GM11168 (cell line): ENCODE results near the gene PHPT1.
"Not testable (repeated sequence)": the region's sequence is repeated elsewhere in the genome, so short reads cannot be mapped to it uniquely, and the experiment has no call there.

Experiments used
- in situ Hi-C: fragments of 300-500 bp; cut with MboI; formaldehyde crosslinking; loops from one replicate; pipeline ENCODE4 v1.12.0; 2022; ENCODE audit warnings: low sequenced_read_pairs; ENCODE audit not compliant: unreplicated experiment

The PHPT1 gene

GRCh38 chr9:136835932-136836904 is 13.0 kb upstream of the PHPT1 start:
- in situ Hi-C loops = no loop called here

- in situ Hi-C loops = no loop called here
Measured at GRCh38 chr9:136837146-136837855, 11.9 kb upstream of the PHPT1 start.

DNA sequence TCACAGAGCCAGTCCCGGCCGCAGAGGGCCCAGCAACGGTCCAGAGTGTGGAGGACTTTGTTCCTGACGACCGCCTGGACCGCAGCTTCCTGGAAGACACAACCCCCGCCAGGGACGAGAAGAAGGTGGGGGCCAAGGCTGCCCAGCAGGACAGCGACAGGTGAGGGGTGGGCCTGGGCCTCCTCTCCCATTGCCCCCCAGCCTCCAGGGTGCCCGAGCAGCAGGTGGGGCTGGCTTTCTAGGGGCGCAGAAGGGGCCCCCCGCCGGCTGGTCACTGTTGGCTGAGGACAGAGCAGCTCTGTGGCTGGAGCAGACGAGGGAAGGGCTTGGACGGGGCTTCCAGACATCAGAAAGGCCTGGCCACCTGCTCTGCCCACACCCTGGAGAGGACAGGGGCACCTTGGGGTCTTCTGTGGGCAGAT is 11.3 kb upstream of the PHPT1 start:
- in situ Hi-C loops = not testable (repeated sequence)

- in situ Hi-C loops = no loop called here
Measured at GRCh38 chr9:136838314-136839228, 10.6 kb upstream of the PHPT1 start.

DNA sequence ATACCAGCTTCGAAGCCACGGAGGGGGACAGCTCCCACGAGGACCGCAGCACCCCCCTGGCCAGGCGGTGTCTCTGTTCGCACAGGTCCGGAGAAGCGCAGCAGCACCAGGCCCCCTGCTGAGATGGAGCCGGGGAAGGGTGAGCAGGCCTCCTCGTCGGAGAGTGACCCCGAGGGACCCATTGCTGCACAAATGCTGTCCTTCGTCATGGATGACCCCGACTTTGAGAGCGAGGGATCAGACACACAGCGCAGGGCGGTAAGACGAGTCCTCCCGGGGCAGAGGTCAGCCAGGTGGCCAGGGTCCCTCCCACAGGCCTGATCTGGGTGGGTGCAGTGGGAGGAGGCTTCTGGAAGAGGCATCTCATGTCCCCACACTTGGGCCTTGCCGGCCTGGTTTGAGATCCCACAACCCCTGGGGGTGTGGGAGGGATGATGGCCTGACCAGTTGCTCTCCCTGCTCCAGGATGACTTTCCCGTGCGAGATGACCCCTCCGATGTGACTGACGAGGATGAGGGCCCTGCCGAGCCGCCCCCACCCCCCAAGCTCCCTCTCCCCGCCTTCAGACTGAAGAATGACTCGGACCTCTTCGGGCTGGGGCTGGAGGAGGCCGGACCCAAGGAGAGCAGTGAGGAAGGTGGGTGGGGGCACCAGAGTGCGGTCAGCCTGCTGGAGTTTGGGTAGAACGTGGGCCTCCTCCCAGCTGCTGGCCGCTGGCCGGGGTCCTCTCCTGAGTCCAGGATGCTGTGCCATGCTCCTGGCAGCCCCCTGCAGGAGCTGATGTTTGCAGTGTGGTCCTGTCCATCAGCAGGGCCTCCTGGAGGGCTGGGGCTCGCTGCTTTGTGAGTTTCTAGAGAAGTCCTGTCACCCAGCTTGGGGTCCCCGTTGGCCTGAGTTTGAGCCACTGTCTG is 9.7 kb upstream of the PHPT1 start:
- in situ Hi-C loops = no loop called here

- in situ Hi-C loops = no loop called here
Measured at GRCh38 chr9:136840140-136840876, 8.9 kb upstream of the PHPT1 start.

DNA sequence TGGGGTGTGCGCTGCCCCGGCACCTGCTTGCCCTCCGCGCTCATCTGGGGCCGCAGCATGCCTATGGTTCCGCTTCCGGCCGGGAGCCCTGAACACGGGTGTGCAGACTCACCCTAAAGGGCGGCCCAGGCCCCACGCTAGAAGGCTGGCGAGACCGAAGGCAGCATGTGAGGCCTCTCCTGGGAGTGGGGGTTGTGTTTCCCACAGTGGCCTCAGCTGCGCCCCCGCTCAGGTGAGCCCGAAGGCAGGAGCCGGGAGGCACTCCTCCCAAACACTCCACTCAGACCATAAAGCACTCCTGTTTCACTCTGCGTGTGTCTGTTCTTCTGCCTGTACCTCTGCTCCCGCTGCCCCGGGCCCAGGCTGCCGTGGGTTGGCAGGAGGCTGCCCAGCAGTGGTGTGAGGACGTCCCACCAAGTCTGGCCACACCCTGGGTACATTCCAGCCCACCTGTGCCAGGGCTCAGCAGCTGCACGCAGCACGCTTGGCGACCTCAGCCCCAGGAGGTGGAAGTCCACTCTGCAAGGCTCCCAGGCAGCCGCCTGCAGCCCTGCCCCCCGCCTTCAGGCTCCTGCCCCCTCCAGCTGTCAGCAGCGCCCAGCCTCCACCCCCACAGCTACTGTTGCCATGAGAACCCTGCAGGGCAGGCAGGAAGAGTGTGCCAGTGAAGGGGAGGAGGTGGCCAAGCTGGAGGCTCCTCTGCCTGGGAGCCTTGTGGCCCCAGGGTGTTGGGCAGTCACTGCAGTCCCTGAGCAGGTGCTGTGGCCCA is 8.1 kb upstream of the PHPT1 start:
- in situ Hi-C loops = no loop called here

- in situ Hi-C loops = not testable (repeated sequence)
Measured at GRCh38 chr9:136841646-136842379, 7.4 kb upstream of the PHPT1 start.

- in situ Hi-C loops = not testable (repeated sequence)
Measured at GRCh38 chr9:136842380-136842948, 6.7 kb upstream of the PHPT1 start, which contains the start of gene AJM1. Gene AJM1 (plus strand): TSS chr9:136842478. CDS start chr9:136844415, 1,937 bp downstream.

- in situ Hi-C loops = not testable (repeated sequence)
Measured at GRCh38 chr9:136843159-136843800, 5.9 kb upstream of the PHPT1 start.

- in situ Hi-C loops = not testable (repeated sequence)
Measured at GRCh38 chr9:136843801-136844740, 5.1 kb upstream of the PHPT1 start.

- in situ Hi-C loops = no loop called here
Measured at GRCh38 chr9:136844761-136845464, 4.3 kb upstream of the PHPT1 start.

DNA sequence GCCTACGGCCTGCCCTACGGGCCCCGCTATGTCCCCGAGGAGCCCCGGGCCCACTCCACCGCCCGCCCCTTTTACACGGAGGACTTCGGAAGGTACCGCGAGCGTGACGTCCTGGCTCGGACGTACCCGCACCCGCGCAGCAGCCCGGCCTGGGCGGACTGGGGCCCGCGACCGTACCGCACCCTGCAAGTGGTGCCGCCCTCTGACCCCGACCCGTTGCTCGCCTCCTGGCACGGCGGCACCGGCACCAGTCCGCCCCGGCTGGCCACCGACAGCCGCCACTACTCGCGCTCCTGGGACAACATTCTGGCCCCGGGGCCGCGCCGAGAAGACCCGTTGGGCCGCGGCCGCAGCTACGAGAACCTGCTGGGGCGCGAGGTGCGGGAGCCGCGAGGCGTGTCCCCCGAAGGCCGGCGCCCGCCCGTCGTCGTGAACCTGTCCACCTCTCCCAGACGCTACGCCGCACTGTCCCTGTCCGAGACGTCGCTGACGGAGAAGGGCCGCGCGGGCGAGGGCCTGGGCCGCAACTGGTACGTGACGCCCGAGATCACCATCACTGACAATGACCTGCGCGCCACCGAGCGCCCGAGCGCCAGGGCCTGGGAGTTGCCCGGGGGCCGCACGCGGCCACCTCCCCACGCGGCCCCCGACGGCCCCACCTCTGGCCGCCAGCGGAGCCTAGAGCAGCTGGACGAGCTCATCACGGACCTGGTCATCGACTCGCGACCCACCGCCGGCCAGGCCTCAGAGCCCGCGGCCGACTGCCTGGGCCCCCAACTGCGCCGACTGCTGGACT is 3.5 kb upstream of the PHPT1 start:
- in situ Hi-C loops = no loop called here
